GM10847 (cell line): ENCODE results near the gene TACC2.

ENCODE experiments used
- POLR2A ChIP-seq: IDR thresholded peaks from 2 replicates; pipeline ENCODE4 v1.6.1; 2011; ENCODE audit not compliant: insufficient read length; ENCODE audit errors: extremely low read depth

TACC2 gene

DNA sequence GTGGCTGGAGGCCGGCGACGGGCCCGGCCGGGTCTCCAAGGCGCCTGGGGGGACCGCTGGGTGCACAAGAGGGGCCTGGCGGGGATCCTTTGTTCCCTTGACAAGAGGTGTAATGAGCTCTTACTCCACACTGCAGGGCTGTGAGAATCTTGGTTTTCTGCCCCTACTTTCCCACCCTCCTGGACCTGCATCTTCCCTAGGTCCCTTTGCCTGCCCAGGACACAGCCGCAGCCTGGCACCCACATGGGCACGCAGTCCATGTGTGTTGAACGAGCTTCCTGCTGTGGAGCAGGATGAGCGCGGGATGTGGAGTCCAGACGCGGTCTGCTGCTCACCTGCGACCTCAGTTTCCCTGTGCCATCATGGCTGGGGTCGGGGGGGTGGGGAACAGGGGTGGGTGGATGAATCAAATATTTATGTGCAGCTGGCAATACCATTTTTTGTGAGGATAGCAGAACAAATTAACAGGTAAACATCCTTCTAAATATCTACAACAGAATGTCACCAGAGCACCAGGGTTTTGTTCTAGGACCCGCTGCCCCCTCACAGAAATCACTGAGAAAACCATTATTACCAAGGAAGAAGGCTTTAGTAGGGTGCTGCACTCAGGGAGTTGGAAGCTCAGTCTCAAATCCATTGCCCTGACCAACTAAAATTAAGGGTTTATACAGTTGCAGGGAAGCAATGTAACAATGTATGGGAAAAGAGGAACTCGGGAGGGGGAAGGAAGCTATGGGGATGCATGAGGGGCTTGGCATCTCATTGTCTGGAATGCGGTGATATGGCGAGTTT, 13.5 kb upstream of the TACC2 start:
- TF ChIP-seq POLR2A, result no peak

DNA sequence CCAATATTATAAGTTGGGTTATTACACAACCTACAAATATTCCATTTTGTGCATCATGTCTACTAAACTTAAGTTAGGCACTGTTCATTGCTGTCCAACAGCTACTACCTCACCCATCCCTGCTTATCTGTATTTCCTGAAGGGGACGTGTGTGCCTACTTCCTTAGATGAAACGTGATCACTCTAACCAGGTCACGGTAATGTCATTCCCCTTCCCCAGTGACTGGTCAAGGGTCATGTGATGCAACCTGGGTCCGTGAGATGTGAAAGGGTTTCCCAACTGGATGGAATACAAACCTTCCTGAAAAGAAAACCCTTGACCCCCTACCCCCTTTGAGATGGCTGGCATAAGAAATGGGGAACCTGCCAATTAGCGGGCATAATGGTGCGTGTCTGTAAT, 12.4 kb upstream of the TACC2 start:
- no peak for TF ChIP-seq POLR2A

DNA sequence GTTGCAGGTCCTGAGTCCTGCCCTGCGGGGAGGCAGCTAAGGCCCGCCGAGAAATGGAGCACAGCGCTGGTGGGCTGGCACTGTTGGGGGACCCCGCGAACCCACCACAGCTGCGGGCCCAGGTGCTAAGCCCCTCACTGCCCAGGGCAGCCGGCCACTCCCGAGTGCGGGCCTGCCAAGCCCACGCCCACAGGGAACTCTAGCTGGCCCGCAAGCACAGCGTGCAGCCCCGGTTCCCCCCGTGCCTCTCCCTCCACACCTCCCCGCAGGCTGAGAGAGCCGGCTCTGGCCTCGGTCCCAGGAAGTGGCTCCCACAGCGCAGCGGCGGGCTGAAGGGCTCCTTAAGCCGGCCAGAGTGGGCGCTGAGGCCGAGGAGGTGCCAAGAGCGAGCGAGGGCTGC, 10.5 kb upstream of the TACC2 start:
- no peak for TF ChIP-seq POLR2A

DNA sequence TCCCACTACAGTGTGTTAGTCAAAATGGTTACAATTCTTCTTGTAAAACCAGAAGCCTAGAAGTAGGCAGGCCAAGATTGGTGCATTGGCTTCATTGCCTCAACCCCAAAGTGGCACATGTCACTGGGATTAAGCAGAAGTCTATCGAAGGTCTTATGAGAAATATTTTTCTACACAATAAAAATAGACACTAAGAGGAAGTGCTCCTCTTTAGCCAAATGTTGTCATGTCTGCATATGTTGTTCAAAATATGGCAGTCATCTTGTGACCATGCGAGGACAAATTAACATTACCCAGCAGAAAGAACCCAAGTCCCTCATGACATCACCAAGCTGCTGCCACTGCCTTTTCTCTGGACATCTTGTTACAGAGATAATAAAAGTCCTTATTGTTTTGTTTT, 7.6 kb upstream of the TACC2 start:
- TF ChIP-seq POLR2A, result no peak

DNA sequence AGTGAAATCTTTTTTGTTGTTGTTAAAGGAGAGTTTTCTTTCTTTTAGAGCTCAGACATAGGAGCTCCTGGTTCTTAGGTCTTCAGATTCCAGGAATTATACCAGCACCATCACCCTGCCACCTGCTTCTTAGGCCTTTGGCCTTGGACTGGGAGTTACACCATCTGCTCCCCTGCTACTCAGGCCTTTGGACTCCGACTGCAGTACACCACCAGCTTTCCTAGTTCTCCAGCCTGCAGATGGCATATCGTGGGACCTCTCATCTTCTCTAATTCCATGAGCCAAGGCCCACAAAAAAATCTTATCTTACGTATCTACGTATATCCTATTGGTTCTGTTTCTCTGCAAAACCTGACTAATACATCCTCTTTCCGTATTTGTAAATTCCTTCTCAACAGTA, 5.1 kb upstream of the TACC2 start:
- no peak for TF ChIP-seq POLR2A

DNA sequence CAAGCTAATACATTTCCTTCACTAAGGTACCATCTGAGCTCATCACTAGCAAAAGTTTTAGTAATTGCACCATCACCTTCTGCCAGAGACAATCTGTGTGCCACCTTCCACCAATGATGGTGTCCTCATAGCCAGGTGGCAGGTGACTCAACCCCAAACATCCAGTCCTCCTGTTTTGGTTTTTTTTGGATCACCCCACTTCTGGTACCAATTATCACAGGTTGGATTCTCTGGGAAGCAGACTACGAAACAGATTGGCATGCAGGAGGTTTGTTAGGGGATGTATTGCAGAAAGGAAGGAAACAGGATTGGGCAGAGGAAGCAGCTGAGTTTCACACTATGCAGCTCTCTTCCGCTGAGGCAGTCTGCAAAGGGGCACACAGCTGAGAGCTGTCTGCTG, 4.5 kb upstream of the TACC2 start:
- no peak for TF ChIP-seq POLR2A

DNA sequence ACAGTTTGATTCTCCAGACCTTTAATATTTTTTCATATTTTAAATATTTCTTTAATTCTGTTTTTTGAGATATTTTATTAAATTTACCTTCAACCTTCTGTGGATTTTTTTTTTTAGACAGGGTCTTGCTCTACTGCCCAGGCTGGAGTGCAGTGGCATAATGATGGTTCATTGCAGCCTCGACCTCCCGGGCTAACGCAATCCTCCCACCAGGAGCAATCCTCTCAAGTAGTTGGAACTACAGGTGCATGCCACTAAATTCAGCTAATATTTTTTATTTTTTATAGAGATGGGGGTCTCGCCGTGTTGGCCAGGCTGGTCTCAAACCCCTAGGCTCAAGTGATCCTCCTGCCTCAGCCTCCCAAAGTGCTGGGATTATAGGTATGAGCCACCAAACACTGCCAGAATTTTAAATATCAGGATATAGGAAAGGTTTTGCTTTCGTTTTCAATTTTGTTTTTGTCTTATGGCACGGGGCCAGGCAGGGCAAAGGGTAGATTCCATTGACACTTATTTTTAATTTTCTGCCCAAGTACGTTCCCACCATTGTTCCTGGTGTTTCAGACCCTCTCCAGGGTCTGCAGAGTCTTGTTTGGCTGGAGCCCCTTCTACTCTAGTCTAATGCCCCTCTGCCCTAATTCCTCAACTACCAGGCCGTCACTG, 1.2 kb downstream of the TACC2 start:
- no peak for TF ChIP-seq POLR2A

DNA sequence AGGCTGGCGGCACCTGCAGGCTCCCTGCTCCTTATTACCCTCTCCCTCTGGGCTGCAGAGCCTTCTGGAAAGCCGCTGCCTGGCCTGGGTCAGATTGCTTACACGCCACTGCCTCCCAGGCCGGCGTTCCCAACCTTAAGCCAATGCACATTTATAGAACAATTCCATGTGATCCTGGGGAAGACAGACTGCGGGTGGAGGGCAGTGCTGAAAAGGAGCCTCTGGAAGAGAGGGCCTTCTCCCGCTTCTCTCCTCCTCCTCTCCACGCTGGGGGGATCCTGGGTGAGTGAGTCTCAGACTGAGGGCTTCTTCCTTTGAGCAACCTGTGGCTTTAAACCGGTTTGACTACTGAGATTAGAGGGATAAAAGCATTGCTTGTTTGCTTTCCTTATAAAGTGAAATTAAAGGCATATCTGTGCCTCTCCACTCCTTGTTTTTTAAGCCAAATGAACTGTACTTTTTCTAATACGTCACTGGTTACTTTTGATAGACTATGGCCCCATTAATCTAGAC, 5.5 kb downstream of the TACC2 start:
- no peak for TF ChIP-seq POLR2A

DNA sequence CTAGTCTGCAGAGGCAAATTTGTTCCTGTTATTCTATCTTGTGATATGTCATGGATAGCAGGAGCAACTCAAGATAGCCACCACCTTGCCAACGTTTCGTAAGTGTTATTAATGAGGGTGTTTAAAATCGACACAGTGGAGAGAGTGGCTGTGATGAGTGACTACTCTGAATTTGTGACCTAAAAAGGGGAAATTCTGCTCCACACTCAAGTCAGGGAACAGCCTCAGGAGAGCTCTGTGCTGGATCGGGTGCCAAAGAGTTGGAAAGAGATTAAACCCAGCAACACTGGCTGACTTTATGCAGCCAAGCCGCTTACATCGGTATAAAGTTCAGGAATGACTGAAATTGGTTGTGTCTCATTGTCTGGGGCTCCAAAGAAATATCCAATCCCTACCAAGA, 9.5 kb downstream of the TACC2 start:
- TF ChIP-seq POLR2A, result no peak

DNA sequence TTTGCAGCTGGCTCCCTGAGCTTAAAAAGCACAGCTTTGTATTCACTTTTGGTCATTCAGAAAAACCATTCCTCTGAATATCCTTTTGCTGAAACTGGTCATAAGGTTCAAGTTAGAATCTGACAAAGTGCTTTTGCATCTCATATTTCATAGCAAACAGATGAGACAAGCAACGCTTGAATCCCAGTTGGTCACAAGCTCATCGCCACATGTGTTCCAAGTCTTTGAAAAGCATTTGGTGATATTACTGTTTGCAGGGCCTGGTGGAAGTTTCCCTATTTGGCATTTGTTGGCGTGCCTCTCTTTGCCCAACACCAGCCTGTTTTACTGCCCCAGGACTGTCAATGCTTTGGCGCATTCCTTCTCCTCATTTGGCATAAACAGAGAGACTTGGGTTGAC, 10.3 kb downstream of the TACC2 start:
- TF ChIP-seq POLR2A, result no peak

DNA sequence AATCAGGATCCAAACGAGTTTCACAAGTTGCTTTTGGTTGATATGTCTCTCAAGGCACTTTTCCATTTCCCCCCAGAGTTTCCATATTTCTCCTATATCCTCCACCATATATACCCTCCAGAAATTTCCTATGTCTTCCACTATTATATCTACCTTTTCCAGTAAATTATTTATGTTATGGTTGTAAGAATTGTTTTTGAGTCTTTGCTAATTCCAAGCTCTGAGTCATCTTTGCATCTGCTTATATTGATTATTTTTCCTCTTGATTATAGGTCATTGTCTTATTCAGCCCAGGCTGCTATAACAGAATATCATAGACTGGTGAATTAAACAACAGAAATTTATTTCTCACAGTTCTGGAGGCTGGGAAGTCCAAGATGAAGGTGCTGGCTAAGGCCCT, 12.7 kb downstream of the TACC2 start:
- TF ChIP-seq POLR2A, result no peak

DNA sequence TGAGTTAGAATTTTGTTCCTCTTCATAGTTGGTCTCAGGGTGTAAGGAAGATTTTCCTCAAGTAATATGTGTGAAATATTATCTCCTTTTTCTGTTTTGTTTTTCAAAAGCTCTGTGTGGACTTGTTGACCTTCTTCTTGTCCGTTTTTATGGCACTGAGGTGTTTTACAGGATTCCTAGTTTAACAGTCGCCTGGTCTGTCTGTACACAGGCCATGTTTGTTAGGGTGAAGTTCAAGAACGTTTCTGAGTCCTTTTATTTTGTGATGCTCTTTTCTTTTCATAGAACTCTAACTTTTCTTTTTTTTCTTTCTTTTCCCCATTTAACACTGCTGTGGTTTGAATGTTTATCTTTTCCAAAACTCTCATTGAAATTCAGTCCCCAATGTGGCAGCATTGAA, 18.5 kb downstream of the TACC2 start:
- TF ChIP-seq POLR2A, result no peak

DNA sequence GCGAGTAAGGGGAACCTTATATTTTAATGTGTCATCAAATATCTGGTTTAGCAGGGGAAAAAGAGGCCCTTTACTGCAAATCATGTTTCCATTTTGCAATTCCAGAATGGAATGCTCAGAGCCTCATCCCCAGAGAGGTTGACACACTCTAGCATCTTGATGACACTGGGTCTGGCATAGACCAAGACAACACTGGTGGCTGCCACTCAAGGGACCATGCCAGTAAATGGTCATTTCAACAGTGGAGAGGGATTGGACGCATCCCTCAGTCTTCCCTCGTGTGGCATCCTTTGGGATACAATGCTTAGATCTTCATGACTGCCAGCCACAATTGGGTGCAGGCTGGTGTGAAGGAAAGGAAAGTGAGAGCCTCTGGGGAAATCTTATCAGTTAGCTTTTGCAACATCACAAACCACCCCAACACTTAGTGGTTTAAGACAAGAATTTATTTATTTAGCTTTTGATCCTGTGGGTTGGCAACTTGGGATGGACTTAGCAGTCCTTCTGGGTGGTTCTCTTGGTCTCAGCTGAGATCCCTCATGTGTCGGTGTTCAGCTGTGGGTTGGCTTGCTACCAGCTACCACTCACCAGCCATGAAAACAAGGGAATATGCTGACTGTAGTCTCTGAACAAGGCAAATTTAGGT, 21.6 kb downstream of the TACC2 start:
- no peak for TF ChIP-seq POLR2A

DNA sequence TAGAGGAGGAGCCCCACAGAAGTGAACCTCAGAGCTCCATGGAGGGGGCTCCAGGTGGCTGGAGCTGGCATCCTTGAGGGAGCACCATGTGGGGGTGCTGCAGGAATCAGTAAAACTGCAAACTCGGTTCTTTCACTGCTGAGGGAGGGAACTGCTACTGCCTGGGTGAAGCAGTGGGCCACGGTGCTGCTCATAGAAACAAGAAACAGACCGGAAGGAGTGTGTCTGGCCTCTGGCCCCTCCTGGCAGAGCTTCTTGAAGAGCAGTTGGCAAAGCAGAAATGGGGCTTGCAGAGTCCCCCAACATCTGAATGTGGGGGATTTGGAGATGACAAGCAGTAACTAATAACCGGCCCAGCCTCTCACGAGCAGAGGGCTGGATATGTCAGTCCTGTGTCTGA, 23.8 kb downstream of the TACC2 start:
- no peak for TF ChIP-seq POLR2A

DNA sequence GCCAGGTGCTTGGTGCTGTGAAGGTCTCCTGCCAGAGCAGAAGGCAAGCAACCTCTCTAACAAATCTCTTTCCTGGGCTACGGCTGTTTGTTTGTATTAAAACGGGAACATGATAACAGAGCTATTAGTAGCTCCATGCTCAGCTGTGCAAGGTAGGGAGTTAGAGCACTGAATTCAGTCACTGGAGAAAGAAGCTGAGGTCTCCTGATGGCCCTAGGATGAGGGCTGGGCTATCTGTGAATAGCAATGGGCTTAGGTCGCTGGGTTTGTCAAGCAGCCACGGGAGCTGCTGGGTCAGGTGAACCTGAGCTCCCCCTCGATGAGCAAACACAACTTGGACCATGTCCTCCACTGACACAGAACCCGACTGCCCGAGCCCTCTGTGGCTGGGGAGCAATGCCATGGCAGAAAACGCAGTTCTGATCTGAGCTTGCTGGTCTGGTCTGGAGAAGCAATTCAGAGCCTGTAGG, 24.4 kb downstream of the TACC2 start:
- TF ChIP-seq POLR2A, result no peak

DNA sequence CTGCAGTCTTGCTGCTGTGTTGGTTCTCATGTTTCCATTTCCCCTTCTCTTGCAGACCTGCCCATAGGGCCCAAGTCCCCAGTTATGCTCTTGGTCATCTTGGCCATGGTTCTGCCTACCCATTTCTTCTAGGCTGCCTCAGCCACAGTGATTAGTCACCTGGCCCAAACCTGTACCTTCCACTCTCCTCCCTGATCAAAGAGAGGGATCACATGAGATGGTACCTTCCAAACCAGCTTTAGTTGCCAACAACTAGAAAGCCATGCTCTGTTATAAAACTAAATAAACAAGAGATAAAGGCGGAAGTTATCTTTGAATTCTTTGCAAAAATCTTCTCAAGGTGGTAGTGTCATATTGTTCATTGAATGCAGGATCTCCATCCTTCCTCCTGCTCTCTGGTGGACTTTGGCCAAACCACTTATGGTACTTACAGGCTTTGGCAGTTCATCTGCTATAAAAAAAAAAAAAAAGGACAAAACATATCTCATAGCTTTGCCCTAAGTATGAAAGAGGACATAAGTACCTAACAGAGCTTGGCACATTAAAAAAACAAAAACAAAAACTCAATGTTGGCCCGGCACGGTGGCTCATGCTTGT, 25.8 kb downstream of the TACC2 start:
- TF ChIP-seq POLR2A, result no peak
